NCI-H1048 (cell line): ENCODE results near the gene RALGPS1.

ENCODE experiments used
- DNase-seq: peaks from one replicate; lab custom pipeline; 2025; lab: John Stamatoyannopoulos, UW

RALGPS1 gene

DNA sequence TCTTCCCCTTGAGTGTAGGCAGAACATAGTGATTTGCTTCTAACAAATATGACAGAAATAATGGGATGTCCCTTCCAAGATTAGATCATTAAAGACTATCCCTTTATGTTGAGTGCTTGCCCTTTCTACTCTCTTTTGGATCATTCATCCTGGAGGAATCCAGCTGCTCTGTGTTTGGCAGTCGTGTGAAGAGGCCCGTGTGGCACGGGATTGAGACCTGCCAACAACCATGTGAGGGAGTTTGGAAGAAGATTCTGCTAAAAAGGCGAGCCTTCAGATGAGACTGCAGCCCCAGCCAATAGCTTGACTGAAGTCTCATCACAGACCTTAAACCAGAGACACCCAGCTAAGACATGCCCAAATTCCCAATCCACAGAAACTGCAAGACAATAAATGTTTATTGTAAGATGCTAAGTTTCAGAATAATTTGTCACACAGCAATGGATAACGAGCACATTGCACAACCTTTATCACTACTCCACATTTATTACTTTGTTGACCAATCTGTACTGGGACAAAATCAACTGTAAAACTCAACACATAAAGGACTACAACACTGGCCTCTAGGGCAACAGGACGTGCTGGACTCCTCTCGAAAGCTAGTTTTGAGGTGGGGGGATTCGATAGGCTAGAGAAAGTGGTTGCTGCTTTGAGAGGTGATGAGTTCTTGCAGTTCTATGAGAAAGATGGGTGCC is 165.0 kb downstream of the RALGPS1 start:
- DNase-seq = no peak

DNA sequence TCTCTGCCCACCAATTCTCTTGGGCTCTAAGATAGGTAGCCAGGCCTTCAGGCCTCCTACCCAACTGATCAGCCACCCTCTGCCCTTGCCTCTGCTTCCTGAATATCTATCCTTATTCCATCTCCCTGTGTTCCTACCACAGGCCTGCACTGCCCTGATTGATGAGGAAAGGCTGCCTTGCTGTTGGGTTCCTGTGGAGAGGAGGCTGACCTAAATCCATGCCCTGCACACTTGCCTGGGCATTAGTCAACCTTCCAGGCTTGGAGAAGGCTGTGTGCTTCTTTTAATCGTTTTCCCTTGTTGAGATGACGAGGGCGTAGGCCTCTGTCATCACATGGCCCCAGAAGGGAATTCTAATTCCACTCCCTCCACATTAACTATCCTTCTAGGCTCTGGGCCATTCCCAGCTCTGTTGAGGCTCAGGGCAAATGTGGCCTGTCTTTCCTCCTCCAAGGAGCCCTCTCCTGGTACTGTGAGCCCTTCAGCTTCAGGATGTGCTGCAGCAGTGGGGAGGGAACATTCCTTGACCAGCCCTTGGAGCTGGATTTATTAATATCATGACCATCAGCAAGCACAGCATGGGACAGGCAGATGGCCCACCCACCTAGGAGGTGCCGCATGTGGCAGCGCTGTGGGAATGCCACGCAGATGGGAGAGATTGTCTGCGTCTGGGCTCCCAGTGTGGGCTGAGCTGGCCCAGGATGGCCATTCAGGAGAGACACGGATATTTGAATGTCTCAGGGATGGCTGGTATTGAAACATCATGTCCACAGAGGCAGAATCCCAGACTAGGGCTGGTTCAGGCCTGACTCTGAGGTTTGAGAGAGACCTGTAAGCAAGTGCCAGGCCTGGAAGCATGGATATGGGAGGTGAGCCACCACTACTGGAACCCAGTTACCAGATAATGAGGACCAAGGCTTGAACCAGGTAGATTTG is 166.9 kb downstream of the RALGPS1 start:
- DNase-seq = no peak

DNA sequence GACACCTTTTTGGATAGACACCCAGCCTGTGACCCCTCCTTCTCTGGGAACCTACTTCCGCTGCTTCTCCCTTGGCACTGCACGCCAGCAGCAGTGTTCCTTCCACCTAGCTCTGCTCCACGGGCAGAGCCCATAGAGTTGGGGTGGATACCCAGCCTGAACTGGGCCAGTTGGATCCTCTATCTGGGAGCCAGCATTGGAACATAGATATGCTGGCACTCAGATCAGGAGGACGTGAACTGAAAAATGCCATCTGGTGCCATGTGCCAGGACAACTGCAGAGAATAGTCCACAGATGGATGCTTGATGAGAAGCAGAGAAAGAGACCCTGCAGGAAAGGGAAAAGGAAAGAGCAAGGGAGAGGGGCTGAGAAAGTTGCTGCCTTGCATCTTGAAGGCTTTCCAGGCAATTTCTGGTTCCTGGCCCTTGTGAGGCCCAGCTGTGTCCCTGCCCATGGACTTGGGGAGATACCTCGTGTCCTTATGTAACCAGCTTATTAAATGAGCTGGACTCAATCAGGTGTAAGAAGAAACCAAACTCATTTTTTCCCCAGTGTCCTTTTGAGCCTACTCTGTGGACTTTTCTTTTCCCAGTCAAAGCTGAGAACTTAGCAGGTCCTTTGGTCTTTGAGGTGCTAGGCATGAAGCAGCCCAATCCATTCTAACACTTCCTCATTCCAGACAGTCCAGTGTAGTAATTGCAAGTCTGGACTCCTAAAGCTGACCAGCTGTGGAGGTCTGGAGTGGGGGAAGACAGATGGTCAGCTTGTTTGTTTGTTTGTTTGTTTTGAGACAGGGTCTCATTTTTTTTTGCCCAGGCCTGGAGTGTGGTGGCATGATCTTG is 168.8 kb downstream of the RALGPS1 start:
- DNase-seq = no peak

DNA sequence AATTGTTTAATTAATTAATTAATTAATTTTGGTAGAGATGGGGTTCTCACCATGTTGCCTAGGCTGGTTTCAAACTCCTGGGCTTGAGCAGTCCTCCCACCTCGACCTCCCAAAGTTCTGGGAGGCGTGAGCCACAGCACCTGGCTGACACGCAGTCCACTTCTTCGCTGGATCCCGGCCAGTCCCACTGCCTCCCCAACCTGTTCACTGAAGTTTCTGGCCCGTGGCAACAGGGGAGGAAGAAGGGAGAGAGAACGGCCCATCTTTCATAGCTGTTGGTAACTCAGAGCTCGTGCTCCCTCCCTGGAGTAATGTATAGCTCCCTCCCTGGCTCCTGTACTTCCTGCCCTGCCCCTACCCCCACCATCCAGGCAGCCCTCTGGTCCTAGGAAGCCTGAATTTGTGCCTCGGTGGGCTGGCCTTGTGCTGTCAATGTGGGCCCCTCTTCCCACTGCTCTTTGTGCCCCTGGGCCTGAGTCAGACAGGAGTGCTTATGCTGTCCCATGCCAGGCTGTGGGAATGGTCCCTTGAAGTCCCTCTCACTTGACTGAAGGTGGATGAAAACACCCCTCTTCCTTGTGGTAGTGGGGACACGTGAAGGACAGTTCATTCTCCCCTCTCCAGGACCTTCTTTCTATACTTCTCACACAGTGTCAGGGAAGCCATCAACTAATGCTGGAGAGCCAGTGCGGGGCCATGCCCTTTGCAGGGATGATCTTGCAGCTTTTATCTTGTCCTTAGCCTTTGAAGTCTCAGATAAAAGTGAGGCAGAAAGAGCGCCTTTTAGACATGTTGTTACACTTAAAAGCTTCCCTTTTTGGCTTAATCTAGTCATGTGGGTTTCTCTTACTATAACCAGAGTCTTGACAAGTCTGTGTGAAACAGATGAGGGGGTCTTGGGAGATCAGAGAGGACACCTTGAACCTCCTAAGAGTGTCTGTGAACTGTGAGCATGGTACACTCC is 169.8 kb downstream of the RALGPS1 start:
- no peak for DNase-seq

DNA sequence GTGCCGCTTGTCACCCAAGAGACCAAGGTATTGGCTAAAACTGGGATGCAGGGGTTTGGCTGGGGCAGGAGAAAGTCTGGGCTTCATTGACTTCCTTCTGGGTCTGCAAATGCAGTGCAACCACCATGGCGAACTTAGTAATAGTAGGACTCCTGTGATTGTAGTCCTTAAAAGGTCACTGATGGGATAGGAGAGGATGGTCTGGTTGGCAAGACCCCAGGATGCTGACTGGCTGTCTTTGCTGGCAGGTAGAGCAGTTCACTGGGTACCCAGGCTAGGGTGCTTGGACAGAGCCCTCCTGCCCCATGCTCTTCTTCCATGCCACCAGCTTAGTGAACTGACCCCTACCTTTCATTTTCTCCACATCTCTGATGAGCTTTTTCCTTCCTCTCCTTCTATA is 170.6 kb downstream of the RALGPS1 start:
- DNase-seq = no peak

DNA sequence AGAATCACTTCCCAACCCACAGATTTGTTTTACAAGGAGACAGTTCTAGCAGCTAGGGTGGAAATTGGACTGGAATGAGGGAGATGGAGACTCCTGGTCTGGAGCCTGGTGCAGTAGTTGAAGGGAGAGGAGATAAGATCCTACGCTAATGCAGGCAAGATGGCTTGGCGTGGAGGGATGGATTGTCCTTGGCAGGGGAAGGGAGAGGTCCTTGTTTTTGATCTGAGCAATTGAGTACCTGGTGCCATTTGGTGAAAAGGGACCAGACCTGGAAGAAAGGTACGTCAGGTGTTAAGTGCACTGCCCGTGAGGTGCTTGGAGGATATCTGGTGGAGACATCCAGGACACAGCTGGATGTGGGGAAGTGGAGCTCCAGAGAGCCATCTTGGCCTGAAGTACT is 172.2 kb downstream of the RALGPS1 start:
- no peak for DNase-seq

DNA sequence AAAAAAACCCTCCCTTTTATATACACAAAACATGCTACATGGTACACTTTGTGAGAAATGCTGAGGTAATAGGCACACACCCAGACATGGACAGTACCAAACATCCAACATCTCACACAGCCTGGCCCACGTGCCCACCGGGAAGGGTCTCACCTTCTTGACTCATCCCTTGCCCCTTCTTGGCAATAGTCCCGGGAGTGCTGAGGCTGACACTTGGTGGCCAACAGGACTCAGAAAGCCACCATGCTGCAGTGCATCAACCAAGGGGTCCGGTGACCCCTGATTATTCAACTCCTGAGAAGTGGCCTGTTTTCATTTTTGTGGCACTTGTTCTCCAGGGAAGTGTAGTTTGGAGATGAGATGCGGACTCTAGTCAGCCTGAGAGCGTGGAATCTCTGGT is 172.8 kb downstream of the RALGPS1 start:
- no peak for DNase-seq

DNA sequence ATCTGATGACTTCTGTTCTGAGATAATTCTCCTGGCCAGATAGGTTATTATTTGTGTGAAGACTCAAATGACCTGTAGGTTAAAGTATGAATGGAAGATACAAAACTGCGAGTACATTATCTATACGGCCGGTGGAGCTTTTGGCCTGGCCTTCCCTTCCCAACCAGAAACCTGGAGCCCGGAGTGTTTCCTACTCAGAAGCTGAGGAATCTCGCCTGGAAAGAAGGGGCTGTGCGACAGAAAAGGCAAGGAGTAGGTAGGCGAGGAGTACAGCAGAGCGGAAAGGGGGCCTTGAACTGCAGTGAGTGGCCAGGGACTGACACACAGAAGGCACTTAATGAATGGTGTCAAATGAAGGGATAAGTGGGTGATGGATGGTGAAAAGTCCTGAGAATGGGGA is 173.3 kb downstream of the RALGPS1 start:
- no peak for DNase-seq

DNA sequence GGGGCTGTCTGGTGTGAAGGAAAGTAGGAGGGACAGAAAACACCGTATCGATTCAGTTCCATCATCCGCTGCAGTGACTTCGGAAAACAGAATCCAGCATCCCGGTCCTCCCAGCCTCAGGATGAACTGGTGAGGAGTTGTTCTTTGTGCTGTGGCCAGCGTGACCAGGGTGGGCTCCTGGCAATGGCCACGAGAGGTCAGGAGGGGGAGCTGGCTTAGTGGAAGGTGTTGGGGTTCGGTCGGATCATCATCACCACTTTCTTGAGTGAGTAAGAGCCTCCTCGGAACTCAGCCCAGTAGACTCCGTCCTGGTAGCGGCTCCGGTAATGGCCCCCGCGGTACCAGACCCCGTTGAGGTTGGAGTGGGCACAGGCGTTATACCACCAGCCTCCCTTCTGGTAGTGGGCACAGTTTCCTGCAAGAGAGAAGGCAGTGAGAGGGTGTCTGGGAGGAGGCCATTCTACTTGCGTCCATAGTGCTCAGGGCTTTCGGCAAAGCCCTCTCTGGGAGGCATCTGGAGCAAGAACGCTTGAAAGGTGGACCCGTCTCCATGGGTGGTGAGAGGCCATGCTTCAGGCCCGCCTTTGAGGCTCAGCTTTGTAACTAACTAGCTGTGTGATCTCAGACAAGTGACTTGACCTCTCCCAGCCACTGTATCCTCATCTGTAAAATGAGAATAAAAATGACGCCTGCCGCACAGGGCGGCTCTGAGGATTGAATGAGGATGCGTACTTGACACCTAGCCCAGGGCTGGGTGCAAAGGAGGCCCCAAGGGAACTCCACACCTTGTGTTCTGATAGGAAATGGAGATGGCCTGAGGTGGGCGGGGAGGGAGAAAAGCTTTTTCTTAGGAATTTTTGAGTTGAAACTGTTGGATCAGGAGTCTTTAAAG is 174.4 kb downstream of the RALGPS1 start:
- DNase-seq = no peak

DNA sequence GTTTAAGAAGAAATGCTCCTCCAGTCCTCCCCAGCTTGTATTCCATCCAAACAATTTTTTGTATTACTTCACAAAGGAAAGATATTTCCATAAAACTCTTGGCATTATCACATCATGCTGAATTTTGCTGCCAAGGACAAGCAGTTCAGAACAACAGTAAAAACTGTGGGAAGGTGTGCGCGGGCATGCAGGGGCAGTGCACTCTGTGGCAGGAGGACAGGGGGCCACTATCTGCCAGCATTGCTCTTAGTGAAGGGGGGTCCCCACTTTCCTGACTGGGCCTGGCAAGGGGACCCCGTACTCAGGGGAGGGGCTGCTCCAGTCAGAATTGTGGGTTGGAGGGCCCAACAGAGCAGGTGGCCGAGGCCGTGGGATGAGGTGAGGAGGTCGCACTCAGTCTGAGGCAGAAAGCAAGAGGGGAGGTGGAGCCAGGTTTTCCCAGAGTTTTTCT is 175.1 kb downstream of the RALGPS1 start:
- no peak for DNase-seq

DNA sequence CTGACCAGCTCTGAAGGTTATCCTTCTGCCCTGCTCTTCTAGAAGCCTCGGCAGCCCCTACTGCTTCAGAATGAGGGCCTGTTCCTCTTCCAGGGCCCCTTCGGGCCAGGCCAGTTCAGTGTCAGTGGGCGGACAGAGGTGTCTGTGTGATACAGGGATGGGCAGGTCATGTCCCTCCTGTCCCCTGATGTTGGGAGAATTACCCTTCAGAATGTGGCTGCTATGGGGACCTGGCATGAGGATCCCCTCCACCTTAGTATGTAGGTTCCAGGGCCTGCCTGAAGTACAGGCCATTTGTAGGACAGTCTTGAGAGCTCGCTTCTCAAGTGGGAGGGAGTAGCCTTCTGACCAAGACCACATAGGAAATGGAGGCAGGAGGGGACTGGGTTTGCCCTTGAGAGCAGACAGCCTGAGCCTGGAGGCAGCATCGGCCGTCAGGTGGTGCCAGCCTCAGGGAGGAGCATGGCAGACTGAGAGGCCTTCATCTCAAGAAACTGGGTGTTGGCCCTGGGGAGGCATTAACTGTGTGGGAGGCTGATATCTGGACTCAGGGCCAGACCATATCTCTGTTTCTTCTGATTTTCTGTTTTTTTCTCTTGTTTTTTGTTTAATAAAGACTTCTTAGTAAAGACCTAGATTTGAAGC is 175.9 kb downstream of the RALGPS1 start:
- no peak for DNase-seq

DNA sequence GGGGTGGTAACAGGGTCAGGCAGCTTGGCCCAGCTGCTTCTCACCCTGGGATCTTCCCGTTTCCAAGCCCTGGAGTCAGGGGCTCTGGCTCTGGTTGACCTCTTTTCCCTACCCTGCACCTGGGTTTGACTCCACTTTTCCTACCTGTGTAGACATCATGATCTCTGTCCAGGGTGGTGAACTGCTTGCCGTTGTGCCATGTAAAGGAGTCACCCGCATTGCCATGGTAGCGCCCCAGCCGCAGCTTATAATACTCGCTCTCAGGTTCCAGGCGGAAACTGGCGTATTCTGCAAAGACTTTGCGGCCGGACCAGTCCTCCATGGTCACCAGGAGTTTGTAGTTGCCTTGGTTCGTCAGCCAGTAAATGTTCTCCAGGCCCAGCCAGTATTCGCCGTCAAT is 176.9 kb downstream of the RALGPS1 start:
- DNase-seq = no peak

DNA sequence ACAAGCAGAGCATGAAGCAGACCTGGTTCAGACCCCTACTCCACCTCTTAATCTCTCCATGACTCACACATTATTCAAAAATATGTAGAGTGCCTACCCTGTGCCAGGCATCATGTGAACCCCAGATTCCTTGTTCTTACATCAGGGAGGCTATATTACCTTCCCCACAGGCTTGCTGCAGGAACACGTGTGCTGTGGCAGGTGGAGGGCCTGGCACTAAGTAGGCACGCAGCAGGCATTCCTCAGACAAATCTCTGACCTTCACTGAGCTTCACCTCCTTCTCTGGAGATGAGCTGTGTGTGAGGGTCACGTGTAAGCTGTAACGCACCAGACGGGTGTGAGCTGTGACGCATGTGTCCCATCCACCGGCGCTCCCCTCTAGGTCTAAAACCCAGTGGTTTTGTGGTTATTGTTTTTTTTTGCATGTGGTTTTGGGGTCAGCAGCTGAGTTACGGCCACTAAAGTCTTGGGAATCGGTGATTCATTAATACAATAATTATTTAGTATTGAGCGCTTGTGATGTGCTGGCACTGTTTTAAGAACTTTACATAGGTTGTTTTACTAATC is 177.5 kb downstream of the RALGPS1 start:
- DNase-seq = no peak

DNA sequence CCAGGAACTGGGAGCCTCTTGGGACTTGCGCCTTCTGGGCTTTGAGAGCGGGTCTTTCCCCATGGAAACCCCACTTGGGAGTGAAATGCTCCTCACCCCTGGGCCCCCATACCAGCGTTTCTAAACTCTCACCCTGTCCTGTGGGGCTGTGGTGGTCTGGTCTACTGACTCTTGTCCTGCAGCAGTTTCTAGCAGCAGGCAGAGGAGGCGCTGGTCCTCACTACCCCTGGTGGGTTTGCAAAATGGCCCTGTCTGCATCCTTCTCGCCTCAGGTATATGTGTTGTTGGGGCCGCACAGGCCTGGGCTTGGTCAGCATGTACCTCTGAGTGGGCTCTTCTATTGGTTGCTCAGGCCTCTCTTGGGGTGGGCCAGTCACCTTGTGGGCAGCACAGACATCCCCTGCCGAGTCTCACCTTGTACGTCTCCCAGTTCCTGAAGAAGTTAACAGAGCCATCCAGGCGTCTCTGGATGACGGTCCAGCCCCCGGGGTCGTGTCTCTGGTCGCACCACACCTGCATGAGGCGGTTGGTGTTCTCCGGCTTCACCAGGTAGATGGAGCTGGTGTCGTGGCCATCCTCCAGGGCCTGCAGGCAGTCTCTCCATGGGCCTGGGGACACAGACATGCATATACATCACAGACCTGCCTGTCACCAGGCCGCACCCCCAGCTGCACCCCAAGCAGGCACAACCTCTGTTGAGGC is 178.9 kb downstream of the RALGPS1 start:
- DNase-seq = no peak

DNA sequence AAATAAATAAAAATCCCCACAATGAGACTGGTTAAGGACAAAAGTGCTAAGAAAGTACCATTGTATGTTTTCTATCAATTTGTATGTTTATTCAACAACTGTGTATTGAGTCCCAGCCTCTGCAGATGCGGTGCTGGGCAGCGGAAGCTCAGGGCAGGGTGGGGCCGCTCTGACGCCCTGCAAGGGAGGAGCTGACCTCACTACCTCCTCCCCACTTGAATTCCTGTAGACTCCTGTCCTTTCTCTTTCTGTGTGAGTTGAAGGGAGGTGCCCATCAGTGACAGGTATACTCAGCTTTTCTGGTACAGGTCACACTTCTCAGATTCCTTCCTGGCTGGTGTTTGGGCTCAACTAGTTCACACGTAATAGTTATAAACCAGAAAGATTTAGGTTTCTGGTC is 180.8 kb downstream of the RALGPS1 start:
- no peak for DNase-seq

DNA sequence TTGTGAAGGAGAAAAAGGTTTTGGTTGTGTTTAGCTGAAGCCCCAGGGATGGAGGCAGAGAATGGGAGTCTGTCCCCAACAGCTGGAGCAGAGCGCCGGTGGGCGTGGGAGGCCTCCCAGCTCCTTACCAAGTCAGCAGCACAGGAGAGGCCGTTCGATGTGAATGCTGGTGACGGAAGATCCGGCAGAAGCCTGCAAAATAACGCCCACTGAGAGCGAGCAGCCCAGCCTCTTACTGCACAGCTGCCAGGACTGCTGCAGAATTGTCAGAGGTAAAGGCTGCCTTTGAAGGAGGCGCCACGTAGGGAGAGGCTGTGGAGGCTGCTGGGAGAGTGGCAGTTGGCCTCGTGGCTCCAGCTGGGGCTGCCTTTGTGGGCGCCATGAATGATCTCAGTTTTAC is 181.6 kb downstream of the RALGPS1 start:
- DNase-seq = no peak

DNA sequence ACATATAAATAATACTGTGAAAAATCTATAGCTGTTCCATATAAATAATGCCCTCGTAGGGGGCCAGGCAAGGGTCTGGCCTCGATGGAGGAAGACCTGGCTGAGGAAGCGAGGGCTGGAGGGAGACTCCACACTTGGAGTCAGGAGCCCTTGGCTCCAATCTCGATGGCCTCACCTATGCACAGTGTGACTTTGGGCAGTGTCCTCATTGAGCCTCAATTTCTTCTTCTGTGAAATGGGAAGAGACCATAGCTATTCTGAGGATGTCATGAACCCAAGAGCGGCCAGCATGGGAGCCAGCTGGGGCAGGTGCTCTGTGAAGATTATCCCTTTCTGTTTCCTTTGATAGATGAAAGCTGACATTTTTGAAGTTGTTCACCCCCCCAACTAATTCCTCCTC is 183.1 kb downstream of the RALGPS1 start:
- DNase-seq = no peak

DNA sequence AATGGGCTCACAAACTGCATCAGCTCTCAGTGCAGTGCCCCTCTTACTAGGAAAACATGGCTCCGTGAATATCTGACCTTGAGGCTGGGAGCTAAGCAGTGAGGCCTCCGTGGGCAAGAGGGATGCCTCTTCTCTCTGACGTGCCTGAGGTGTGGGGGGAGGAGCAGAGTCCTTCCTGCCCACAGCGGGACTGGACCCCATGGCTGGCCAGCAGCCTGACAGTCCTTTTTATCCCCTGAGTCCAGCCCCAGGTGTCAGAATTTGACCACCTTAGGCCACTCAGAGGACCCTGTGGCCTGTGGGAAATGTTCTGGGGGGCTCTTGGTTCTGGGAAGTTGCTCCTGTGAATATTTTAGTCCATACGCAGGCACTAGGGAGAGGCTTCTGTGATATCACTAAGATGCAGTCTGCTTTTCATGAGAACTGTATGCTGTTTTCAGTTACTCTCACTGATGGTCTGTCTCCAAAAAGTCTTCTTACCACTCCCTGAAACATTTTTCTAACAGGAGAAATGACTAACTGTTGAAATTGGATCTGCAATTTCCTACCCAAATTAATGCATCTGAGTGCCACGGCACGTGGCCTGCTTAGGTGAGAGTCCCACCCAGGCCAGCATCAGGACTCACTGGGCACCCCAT is 184.5 kb downstream of the RALGPS1 start:
- DNase-seq = no peak
